Measurements from ENCODE around the gene VHLL. TPM values are rescaled to one million over a fixed set of nuclear protein-coding genes. Genes with fewer than 3 reads are reported as not detected.

Gene VHLL
- total RNA-seq, 1 experiment from 2014 or later, result not detected

GRCh38 chr1:156344409-156344808, 45.3 kb upstream of the VHLL start:
- no TSS peak for BruUV-seq (replicated peaks)
- Histone ChIP-seq H3K4me1 (peaks cover 9% of the 10 kb centered on the region; the same call in 1 of the 2 replicates), H3K9me3 (no peaks in the 10 kb centered on the region), H3K36me3 (ENCODE audit: control insufficient read depth, insufficient read depth, low read length) (no peaks in the 10 kb centered on the region), H3K4me3 (ENCODE audit: low read depth, low read length) (no peak overlapping the region), H3K27me3 (replicated peaks; ENCODE audit: control insufficient read depth, insufficient read depth, low read length) (no peaks in the 10 kb centered on the region)
- Mint-ChIP-seq H3K27me3 (ENCODE audit: insufficient read depth, unreplicated experiment) (no peaks in the 10 kb centered on the region), H3K9me3 (ENCODE audit: unreplicated experiment) (no peaks in the 10 kb centered on the region), H3K4me1 (ENCODE audit: low read depth, unreplicated experiment) (peaks cover 8% of the 10 kb centered on the region), H3K4me3 (ENCODE audit: unreplicated experiment) (no peak overlapping the region), H3K27ac (ENCODE audit: unreplicated experiment) (no peak overlapping the region), H3K36me3 (ENCODE audit: insufficient read depth, unreplicated experiment) (no peaks in the 10 kb centered on the region)
- POLR2A ChIA-PET, result no interaction called here
- CTCF ChIA-PET, result interaction anchor here (0.6 kb wide), 1 partner anchor 485 kb away, joined by 4 read pairs; no protein-coding TSS in a partner anchor
- TF ChIP-seq CTCF (IDR thresholded peaks at IDR 0.05; ENCODE audit: insufficient read depth in 1 of 2, low read depth in 1 of 2, low read length in 1 of 2, severe bottlenecking in 1 of 2, unreplicated experiment in 1 of 2), result no peak
- no peak for DNase-seq
- intact Hi-C loops (cut with micrococcal nuclease; ENCODE audit: unreplicated experiment), result no loop called here

- peaks cover 16% of the 10 kb centered on the region for H3K36me3 Mint-ChIP-seq (ENCODE audit: insufficient read depth, unreplicated experiment)
- H3K4me1 ChIP-seq, result peaks cover 9% of the 10 kb centered on the region; the same call in 1 of the 2 replicates
- TF ChIP-seq CTCF (IDR thresholded peaks at IDR 0.05; ENCODE audit: insufficient read depth in 1 of 2, low read depth in 1 of 2, low read length in 1 of 2, severe bottlenecking in 1 of 2, unreplicated experiment in 1 of 2), result no peak
- no peak overlapping the region for H3K4me3 Mint-ChIP-seq (ENCODE audit: unreplicated experiment)
- H3K9me3 ChIP-seq, result no peaks in the 10 kb centered on the region
- H3K9me3 Mint-ChIP-seq (ENCODE audit: unreplicated experiment), result no peaks in the 10 kb centered on the region
- ChIA-PET POLR2A (no interaction called here), CTCF (no interaction called here)
- no peak for DNase-seq
- H3K4me3 ChIP-seq (ENCODE audit: low read depth, low read length), result no peak overlapping the region
- no TSS peak for BruUV-seq (replicated peaks)
- H3K27ac Mint-ChIP-seq (ENCODE audit: unreplicated experiment), result no peak overlapping the region
- intact Hi-C loops (cut with micrococcal nuclease; ENCODE audit: unreplicated experiment), result no loop called here
- H3K36me3 ChIP-seq (ENCODE audit: control insufficient read depth, insufficient read depth, low read length), result no peaks in the 10 kb centered on the region
- no peaks in the 10 kb centered on the region for H3K27me3 ChIP-seq (replicated peaks; ENCODE audit: control insufficient read depth, insufficient read depth, low read length)
- no peaks in the 10 kb centered on the region for H3K27me3 Mint-ChIP-seq (ENCODE audit: insufficient read depth, unreplicated experiment)
- H3K4me1 Mint-ChIP-seq (ENCODE audit: low read depth, unreplicated experiment), result peaks cover 8% of the 10 kb centered on the region
Observed at GRCh38 chr1:156342166-156342955, 43.3 kb upstream of the VHLL start.

- peak within 1 kb of the TSS; percentile 90 for H3K4me3 ChIP-seq (ENCODE audit: low read depth, low read length)
- no peaks in the 10 kb centered on the region for H3K27me3 ChIP-seq (replicated peaks; ENCODE audit: control insufficient read depth, insufficient read depth, low read length)
- ChIA-PET CTCF (interaction anchor here (0.6 to 1.8 kb wide), 4 partner anchors 107 to 1475 kb away, joined by 3 to 7 read pairs (median 3); no protein-coding TSS in a partner anchor), POLR2A (interaction anchor here (0.5 to 1.0 kb wide), 3 partner anchors 56 to 214 kb away, joined by 3 to 6 read pairs (median 3); partner anchors contain the start of gene SMG5)
- TF ChIP-seq CTCF (IDR thresholded peaks at IDR 0.05; ENCODE audit: insufficient read depth in 1 of 2, low read depth in 1 of 2, low read length in 1 of 2, severe bottlenecking in 1 of 2, unreplicated experiment in 1 of 2), result no peak
- Mint-ChIP-seq H3K4me3 (ENCODE audit: unreplicated experiment) (peak within 1 kb of the TSS; percentile 97), H3K27ac (ENCODE audit: unreplicated experiment) (peak within 1 kb of the TSS; percentile 75), H3K9me3 (ENCODE audit: unreplicated experiment) (no peaks in the 10 kb centered on the region), H3K27me3 (ENCODE audit: insufficient read depth, unreplicated experiment) (no peaks in the 10 kb centered on the region), H3K4me1 (ENCODE audit: low read depth, unreplicated experiment) (no peaks in the 10 kb centered on the region), H3K36me3 (ENCODE audit: insufficient read depth, unreplicated experiment) (peaks cover 55% of the 10 kb centered on the region)
- DNase-seq, result peak; percentile 99 to 100
- no peaks in the 10 kb centered on the region for H3K4me1 ChIP-seq
- peaks cover 2% of the 10 kb centered on the region; the same call in 1 of the 2 replicates for H3K36me3 ChIP-seq (ENCODE audit: control insufficient read depth, insufficient read depth, low read length)
- no TSS peak for BruUV-seq (replicated peaks)
- intact Hi-C loops (cut with micrococcal nuclease; ENCODE audit: unreplicated experiment), result loop anchor here (1.0 kb wide), 2 partner anchors 19 to 56 kb away; partner anchors contain the start of gene SMG5
- H3K9me3 ChIP-seq, result no peaks in the 10 kb centered on the region
Observed at GRCh38 chr1:156338180-156338976, 39.3 kb upstream of the VHLL start, which contains the start of the genes CCT3 and TSACC. Gene CCT3 (minus strand): TSS chr1:156338292. CDS start chr1:156338184, 108 bp downstream. Gene TSACC (plus strand): TSS chr1:156338526. CDS start chr1:156339758, 1,232 bp downstream.

Measured in Caco-2 (cell line).